H1 (cell line): ENCODE results near the gene SERINC5. TPM values are rescaled to one million over a fixed set of nuclear protein-coding genes. Genes with fewer than 3 reads are reported as not detected.
A peak's percentile ranks its signal among the peaks of the same experiment; 100 is the strongest.

Experiments used
- CTCF ChIA-PET: fragments of 300-600 bp; sonication (Branson Sonifier 250); formaldehyde crosslinking; loops from one replicate; lab custom pipeline; 2021; ENCODE audit not compliant: partially characterized antibody; lab: Charles Lee
- POLR2A ChIA-PET: fragments of 300-600 bp; sonication (Branson Sonifier 250); formaldehyde crosslinking; loops from one replicate; lab custom pipeline; 2021; ENCODE audit warnings: inconsistent platforms; ENCODE audit not compliant: partially characterized antibody; lab: Charles Lee
- DNase-seq, 2 experiments: peaks; one replicate each; pipeline versions ENCODE4 v3.0.0 to v3.0.0-alpha.2; 2010 to 2022; ENCODE audit warnings: low spot score in 2 of 2, low read depth in 1 of 2, mixed read lengths in 1 of 2
- FAIRE-seq: peaks from 2 replicates; lab custom pipeline; 2011; peaks lifted over from hg19 to GRCh38; lab: Jason Lieb, UNC
- H2AFZ ChIP-seq: 2 replicates; pipeline ENCODE4 v1.8.1; 2012; ENCODE audit warnings: low read length, inconsistent platforms
- H2AK5ac ChIP-seq: 2 replicates; pipeline ENCODE4 v1.6.1; 2013; ENCODE audit warnings: low read depth, low read length
- H2BK120ac ChIP-seq: replicated peaks from 2 replicates; pipeline ENCODE3; 2013; ENCODE audit warnings: low read depth, low read length, inconsistent platforms
- H2BK12ac ChIP-seq: 2 replicates; pipeline ENCODE4 v1.6.1; 2013; ENCODE audit warnings: low read depth, low read length
- H2BK15ac ChIP-seq: 2 replicates; pipeline ENCODE4 v1.6.1; 2013; ENCODE audit warnings: low read length
- H2BK20ac ChIP-seq: 2 replicates; pipeline ENCODE4 v1.6.1; 2013; ENCODE audit warnings: low read length
- H2BK5ac ChIP-seq: 2 replicates; pipeline ENCODE4 v1.6.1; 2013; ENCODE audit warnings: low read depth, low read length
- H3K14ac ChIP-seq: 2 replicates; pipeline ENCODE4 v1.6.1; 2013; ENCODE audit warnings: inconsistent platforms; ENCODE audit not compliant: insufficient read length
- H3K18ac ChIP-seq: 2 replicates; pipeline ENCODE4 v1.6.1; 2013; ENCODE audit warnings: low read length; ENCODE audit errors: extremely low read depth
- H3K23ac ChIP-seq: 2 replicates; pipeline ENCODE4 v1.6.1; 2013; ENCODE audit warnings: inconsistent platforms; ENCODE audit not compliant: insufficient read length
- H3K23me2 ChIP-seq: 2 replicates; pipeline ENCODE4 v1.6.1; 2013; ENCODE audit warnings: low read depth, low read length
- H3K27ac ChIP-seq: 2 replicates; pipeline ENCODE4 v1.6.1; 2011; ENCODE audit warnings: low read depth, low read length, inconsistent platforms
- H3K27me3 ChIP-seq, 4 experiments: replicated peaks in 1 of 4; 1 replicate in 1 of 4; 2 replicates in 3 of 4; pipeline versions ENCODE4 v1.6.1 to v1.8.1; 2011 to 2013; ENCODE audit warnings: low read length in 3 of 4, mild to moderate bottlenecking in 3 of 4, inconsistent platforms in 2 of 4, mixed read lengths in 2 of 4, moderate library complexity in 1 of 4; ENCODE audit not compliant: control insufficient read depth in 3 of 4, insufficient read depth in 3 of 4; ENCODE audit errors: extremely low read depth in 1 of 4
- H3K36me3 ChIP-seq, 4 experiments: 2 replicates each; pipeline versions ENCODE4 v1.6.1 to v1.8.1; 2011 to 2013; ENCODE audit warnings: mild to moderate bottlenecking in 4 of 4, low read length in 3 of 4, moderate library complexity in 2 of 4, control low read depth in 1 of 4, inconsistent platforms in 1 of 4; ENCODE audit not compliant: insufficient read depth in 4 of 4, control insufficient read depth in 2 of 4
- H3K4ac ChIP-seq: replicated peaks from 2 replicates; pipeline ENCODE3; 2013; ENCODE audit warnings: low read length, low read depth, mixed read lengths, inconsistent platforms; ENCODE audit not compliant: insufficient read length
- H3K4me1 ChIP-seq, 4 experiments: replicated peaks in 1 of 4; 1 replicate in 1 of 4; 2 replicates in 3 of 4; pipeline versions ENCODE4 v1.6.1 to v1.8.1; 2011 to 2013; ENCODE audit warnings: low read length in 3 of 4, inconsistent platforms in 2 of 4, mixed read lengths in 1 of 4; ENCODE audit not compliant: insufficient read depth in 4 of 4, control insufficient read depth in 3 of 4
- H3K4me2 ChIP-seq, 2 experiments: 2 replicates each; pipeline versions ENCODE4 v1.6.1 to v1.8.1; 2011 to 2013; ENCODE audit warnings: low read depth in 2 of 2, low read length in 2 of 2, control low read depth in 1 of 2, inconsistent platforms in 1 of 2, mild to moderate bottlenecking in 1 of 2; ENCODE audit not compliant: insufficient read depth in 1 of 2
- H3K4me3 ChIP-seq, 4 experiments: fragments of 200-600, 300-600 bp in 1 of 4; sonication (generic), shearing (Covaris generic), sonication (Bioruptor Twin) in 1 of 4; 2 replicates each; pipeline versions ENCODE4 v1.5.1 to v1.8.1; 2011 to 2016; ENCODE audit warnings: low read length in 4 of 4, low read depth in 3 of 4, control low read depth in 2 of 4, inconsistent platforms in 2 of 4, mild to moderate bottlenecking in 2 of 4, mixed read lengths in 1 of 4, moderate library complexity in 1 of 4; ENCODE audit not compliant: insufficient read depth in 2 of 4; ENCODE audit errors: extremely low read depth in 1 of 4
- H3K56ac ChIP-seq: replicated peaks from 2 replicates; pipeline ENCODE3; 2013; ENCODE audit warnings: low read depth, mild to moderate bottlenecking, mixed read lengths, low read length, inconsistent platforms; ENCODE audit not compliant: insufficient read length
- H3K79me1 ChIP-seq: 2 replicates; pipeline ENCODE4 v1.6.1; 2013; ENCODE audit warnings: low read depth, low read length, control low read depth
- H3K79me2 ChIP-seq, 2 experiments: 2 replicates each; pipeline versions ENCODE4 v1.6.1 to v1.8.1; 2012 to 2013; ENCODE audit warnings: low read length in 2 of 2, mild to moderate bottlenecking in 2 of 2, inconsistent platforms in 1 of 2; ENCODE audit not compliant: insufficient read depth in 2 of 2, control insufficient read depth in 1 of 2
- H3K9ac ChIP-seq, 4 experiments: replicated peaks in 1 of 4; 1 replicate in 1 of 4; 2 replicates in 3 of 4; pipeline versions ENCODE4 v1.6.1 to v1.8.1; 2011 to 2013; ENCODE audit warnings: low read depth in 3 of 4, low read length in 3 of 4, control low read depth in 2 of 4, mild to moderate bottlenecking in 2 of 4, moderate library complexity in 2 of 4, inconsistent platforms in 1 of 4; ENCODE audit errors: extremely low read depth in 1 of 4
- H3K9me3 ChIP-seq, 2 experiments: 2 replicates each; pipeline versions ENCODE4 v1.6.1 to v1.8.1; 2012 to 2013; ENCODE audit warnings: mild to moderate bottlenecking in 2 of 2, moderate library complexity in 2 of 2, control low read depth in 1 of 2, inconsistent platforms in 1 of 2, low read depth in 1 of 2, low read length in 1 of 2, mixed read lengths in 1 of 2; ENCODE audit not compliant: insufficient read depth in 2 of 2
- H4K20me1 ChIP-seq, 2 experiments: replicated peaks in 1 of 2; 2 replicates each; pipeline versions ENCODE3 to v1.8.1; 2011 to 2013; ENCODE audit warnings: inconsistent platforms in 2 of 2, low read length in 2 of 2, mild to moderate bottlenecking in 1 of 2; ENCODE audit not compliant: insufficient read depth in 2 of 2, control insufficient read depth in 1 of 2
- H4K5ac ChIP-seq: 2 replicates; pipeline ENCODE4 v1.6.1; 2013; ENCODE audit warnings: low read length, low read depth, mixed read lengths, inconsistent platforms; ENCODE audit not compliant: insufficient read length
- H4K8ac ChIP-seq: 2 replicates; pipeline ENCODE4 v1.8.0; 2013; ENCODE audit warnings: mild to moderate bottlenecking, moderate library complexity, low read length, inconsistent platforms; ENCODE audit not compliant: insufficient read depth; ENCODE audit errors: extremely low read depth
- H4K91ac ChIP-seq: replicated peaks from 2 replicates; pipeline ENCODE3; 2013; ENCODE audit warnings: low read length, mixed read lengths, inconsistent platforms; ENCODE audit not compliant: insufficient read length
- CTBP2 ChIP-seq: IDR thresholded peaks from 2 replicates; pipeline ENCODE4 v1.7.0; 2011; ENCODE audit warnings: borderline replicate concordance, mild to moderate bottlenecking, moderate library complexity, mixed read lengths, low read length; ENCODE audit not compliant: insufficient read depth, insufficient read length
- RFX5 ChIP-seq: IDR thresholded peaks from 2 replicates; pipeline ENCODE4 v1.6.1; 2011; ENCODE audit warnings: low read depth, low read length, improper control_type of control experiment, borderline replicate concordance
- WGBS, 2 experiments: shearing (Covaris generic) in 1 of 2; methylation state at CpG; one replicate each; pipeline versions ENCODE4 v1.1.6 to v1.1.7; 2013 to 2015; ENCODE audit warnings: low lambda C conversion rate in 2 of 2, mixed read lengths in 2 of 2, inconsistent platforms in 1 of 2, low coverage in 1 of 2, missing lambda C conversion rate in 1 of 2; ENCODE audit not compliant: insufficient replicate concordance in 2 of 2, insufficient coverage in 1 of 2, insufficient read length in 1 of 2; ENCODE audit errors: extremely low coverage in 1 of 2, missing lambda C conversion rate in 1 of 2; 5-methylcytosine and 5-hydroxymethylcytosine counted together
- polyA plus RNA-seq, 7 experiments: library from polyadenylated mRNA; depleted of rRNA in 3 of 7; stranded (reverse) in 5 of 7; unstranded in 2 of 7; fragments of >200 nt in 5 of 7; fragments of 200-250 nt in 2 of 7; gene quantifications; 1 replicate in 5 of 7; 2 replicates in 1 of 7; 4 replicates in 1 of 7; pipeline versions ENCODE4 v1.2.1 to v1.2.3, GENCODE V29; 2011 to 2013; ENCODE audit warnings: missing spikeins in 2 of 7, mixed read lengths in 2 of 7
- total RNA-seq: library from RNA; stranded (reverse); fragmentation: NEBNext Ultra II Directional; extraction: Animal tissue kit (Norgen Biotek cat#: 25700); gene quantifications from 2 replicates; pipeline ENCODE4 v1.2.1, GENCODE V29; 2021

The SERINC5 gene
- total and polyA plus RNA-seq, 2 of the 8 experiments (the other 6 are each of a cell fraction or from before 2014, with no cell fraction given), result 32.2 to 149 TPM

DNA sequence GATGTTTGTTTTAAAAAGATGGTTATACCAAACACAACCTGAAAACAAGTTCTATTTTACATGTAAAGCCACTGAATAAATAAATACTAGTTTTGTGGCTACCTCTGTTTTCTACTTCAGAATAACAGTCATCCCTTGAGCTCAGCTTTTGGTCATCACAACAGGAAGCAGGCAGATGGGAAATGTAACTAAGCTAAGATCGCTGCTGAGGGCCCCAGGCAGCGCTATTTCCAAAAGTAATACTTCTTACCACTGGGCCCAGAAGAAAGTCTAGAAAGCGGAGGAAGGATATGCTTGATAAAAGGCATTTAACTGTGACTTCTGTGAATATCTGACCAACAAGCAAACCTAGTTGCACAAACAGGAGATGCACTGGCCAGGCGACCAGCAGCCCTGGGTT, 61.4 kb downstream of the SERINC5 start:
- 0 out of 2 replicates have a peak overlapping the region, but pooled peaks have one; percentile 52 for H2BK20ac ChIP-seq
- no peak overlapping the region for H2BK120ac ChIP-seq
- no peak overlapping the region for H2BK15ac ChIP-seq
- peaks cover 12 to 34% (median 27%) of the 10 kb centered on the region in 4 experiments for H3K4me1 ChIP-seq
- peaks cover 0 to 5% (median 3%) of the 10 kb centered on the region in 4 experiments; a peak in 3 of 8 replicates for H3K36me3 ChIP-seq
- no peak overlapping the region for H4K5ac ChIP-seq
- H3K23ac ChIP-seq, result no peak overlapping the region
- H4K20me1 ChIP-seq, result peaks cover 2% of the 10 kb centered on the region in 2 experiments
- H3K79me1 ChIP-seq, result peaks cover 18% of the 10 kb centered on the region
- H3K4ac ChIP-seq, result no peak overlapping the region
- no peak for DNase-seq
- no peak overlapping the region for H2AFZ ChIP-seq
- H3K4me2 ChIP-seq, result no peak overlapping the region
- ChIA-PET POLR2A (interaction anchor here (0.9 to 1.7 kb wide), 4 partner anchors 9 to 61 kb away, joined by 3 to 7 read pairs (median 4); partner anchors contain the start of gene SERINC5), CTCF (interaction anchor here (0.6 to 1.5 kb wide), 4 partner anchors 19 to 80 kb away, joined by 3 to 6 read pairs (median 4); no protein-coding TSS in a partner anchor)
- no peak for FAIRE-seq
- 79% methylated on average over 4 of the region's 4 CpGs; no CpG with 5 or more reads in 1 of the 2 experiments for WGBS, 2 experiments
- no peak overlapping the region for H3K18ac ChIP-seq
- H3K9me3 ChIP-seq, result no peaks in the 10 kb centered on the region
- H3K9ac ChIP-seq, result no peak overlapping the region
- H2AK5ac ChIP-seq, result no peak overlapping the region
- H2BK5ac ChIP-seq, result no peak overlapping the region
- no peak overlapping the region for H2BK12ac ChIP-seq
- no peaks in the 10 kb centered on the region for H3K23me2 ChIP-seq
- no peak for TF ChIP-seq RFX5
- TF ChIP-seq CTBP2, result no peak
- TF ChIP-seq, all 59 proteins: peak for 0
- Histone ChIP-seq H3K27me3 (no peaks in the 10 kb centered on the region), H4K91ac (no peak overlapping the region), H3K27ac (no peak overlapping the region), H3K56ac (no peak overlapping the region), H3K4me3 (no peak overlapping the region), H4K8ac (no peak overlapping the region), H3K14ac (no peak overlapping the region), H3K79me2 (peaks cover 0 to 94% of the 10 kb centered on the region in 2 experiments; a peak in 3 of 4 replicates)
